Ishikawa (cell line): ENCODE results near the gene CAMTA1.

Experiments
- CEBPB ChIP-seq: IDR thresholded peaks from 2 replicates; pipeline ENCODE4 v1.6.1; 2012
- CREB1 ChIP-seq: IDR thresholded peaks from 2 replicates; pipeline ENCODE4 v1.6.1; 2012; ENCODE audit warnings: low read depth
- EGR1 ChIP-seq: IDR thresholded peaks from 2 replicates; pipeline ENCODE4 v1.6.1; 2012
- EP300 ChIP-seq: IDR thresholded peaks from 2 replicates; pipeline ENCODE4 v1.6.1; 2012; ENCODE audit warnings: borderline replicate concordance
- FOXM1 ChIP-seq: IDR thresholded peaks from 2 replicates; pipeline ENCODE4 v1.6.1; 2012; ENCODE audit warnings: low read depth, borderline replicate concordance
- NFIC ChIP-seq: IDR thresholded peaks from 2 replicates; pipeline ENCODE4 v1.6.1; 2012
- RAD21 ChIP-seq: IDR thresholded peaks from 2 replicates; pipeline ENCODE4 v1.6.1; 2012; ENCODE audit warnings: low read depth
- TAF1 ChIP-seq: IDR thresholded peaks from 2 replicates; pipeline ENCODE4 v1.6.1; 2012; ENCODE audit warnings: low read depth, mild to moderate bottlenecking
- TCF12 ChIP-seq: IDR thresholded peaks from 2 replicates; pipeline ENCODE4 v1.6.1; 2012; ENCODE audit warnings: low read depth
- TEAD4 ChIP-seq: IDR thresholded peaks from 2 replicates; pipeline ENCODE4 v1.6.1; 2012
- USF1 ChIP-seq: IDR thresholded peaks from 2 replicates; pipeline ENCODE4 v1.6.1; 2012
- YY1 ChIP-seq: IDR thresholded peaks from 2 replicates; pipeline ENCODE4 v1.6.1; 2012; ENCODE audit warnings: low read depth
- ZBTB7A ChIP-seq: IDR thresholded peaks from 2 replicates; pipeline ENCODE4 v1.6.1; 2012; ENCODE audit warnings: low read depth
- TF ChIP-seq, protein P1 (sequence below): IDR thresholded peaks from 2 replicates; pipeline ENCODE4 v1.6.1; 2012
- TF ChIP-seq, protein P2 (sequence below): IDR thresholded peaks from 2 replicates; pipeline ENCODE4 v1.6.1; 2012; ENCODE audit warnings: low read depth, mild to moderate bottlenecking

Gene CAMTA1

GRCh38 chr1:7525338-7526063 is 740.2 kb downstream of the CAMTA1 start:
- TF ChIP-seq CREB1 (no peak), USF1 (no peak), EGR1 (no peak), NFIC (no peak), ZBTB7A (no peak), TAF1 (no peak), RAD21 (no peak), FOXM1 (no peak), TCF12 (no peak), TEAD4 (no peak), YY1 (no peak), CEBPB (no peak), EP300 (no peak)
- TF ChIP-seq, protein P1, sequence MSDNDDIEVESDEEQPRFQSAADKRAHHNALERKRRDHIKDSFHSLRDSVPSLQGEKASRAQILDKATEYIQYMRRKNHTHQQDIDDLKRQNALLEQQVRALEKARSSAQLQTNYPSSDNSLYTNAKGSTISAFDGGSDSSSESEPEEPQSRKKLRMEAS, result no peak
- TF ChIP-seq, protein P2, sequence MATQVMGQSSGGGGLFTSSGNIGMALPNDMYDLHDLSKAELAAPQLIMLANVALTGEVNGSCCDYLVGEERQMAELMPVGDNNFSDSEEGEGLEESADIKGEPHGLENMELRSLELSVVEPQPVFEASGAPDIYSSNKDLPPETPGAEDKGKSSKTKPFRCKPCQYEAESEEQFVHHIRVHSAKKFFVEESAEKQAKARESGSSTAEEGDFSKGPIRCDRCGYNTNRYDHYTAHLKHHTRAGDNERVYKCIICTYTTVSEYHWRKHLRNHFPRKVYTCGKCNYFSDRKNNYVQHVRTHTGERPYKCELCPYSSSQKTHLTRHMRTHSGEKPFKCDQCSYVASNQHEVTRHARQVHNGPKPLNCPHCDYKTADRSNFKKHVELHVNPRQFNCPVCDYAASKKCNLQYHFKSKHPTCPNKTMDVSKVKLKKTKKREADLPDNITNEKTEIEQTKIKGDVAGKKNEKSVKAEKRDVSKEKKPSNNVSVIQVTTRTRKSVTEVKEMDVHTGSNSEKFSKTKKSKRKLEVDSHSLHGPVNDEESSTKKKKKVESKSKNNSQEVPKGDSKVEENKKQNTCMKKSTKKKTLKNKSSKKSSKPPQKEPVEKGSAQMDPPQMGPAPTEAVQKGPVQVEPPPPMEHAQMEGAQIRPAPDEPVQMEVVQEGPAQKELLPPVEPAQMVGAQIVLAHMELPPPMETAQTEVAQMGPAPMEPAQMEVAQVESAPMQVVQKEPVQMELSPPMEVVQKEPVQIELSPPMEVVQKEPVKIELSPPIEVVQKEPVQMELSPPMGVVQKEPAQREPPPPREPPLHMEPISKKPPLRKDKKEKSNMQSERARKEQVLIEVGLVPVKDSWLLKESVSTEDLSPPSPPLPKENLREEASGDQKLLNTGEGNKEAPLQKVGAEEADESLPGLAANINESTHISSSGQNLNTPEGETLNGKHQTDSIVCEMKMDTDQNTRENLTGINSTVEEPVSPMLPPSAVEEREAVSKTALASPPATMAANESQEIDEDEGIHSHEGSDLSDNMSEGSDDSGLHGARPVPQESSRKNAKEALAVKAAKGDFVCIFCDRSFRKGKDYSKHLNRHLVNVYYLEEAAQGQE, result no peak

- TF ChIP-seq, protein P2, result no peak
- TF ChIP-seq FOXM1 (no peak), TEAD4 (no peak), RAD21 (no peak), EGR1 (no peak), NFIC (no peak), ZBTB7A (no peak), TCF12 (no peak), EP300 (no peak), USF1 (no peak), TAF1 (no peak), CEBPB (no peak), YY1 (no peak), CREB1 (no peak)
- TF ChIP-seq, protein P1, result no peak
Measured at GRCh38 chr1:7526196-7526866, 741.1 kb downstream of the CAMTA1 start.

DNA sequence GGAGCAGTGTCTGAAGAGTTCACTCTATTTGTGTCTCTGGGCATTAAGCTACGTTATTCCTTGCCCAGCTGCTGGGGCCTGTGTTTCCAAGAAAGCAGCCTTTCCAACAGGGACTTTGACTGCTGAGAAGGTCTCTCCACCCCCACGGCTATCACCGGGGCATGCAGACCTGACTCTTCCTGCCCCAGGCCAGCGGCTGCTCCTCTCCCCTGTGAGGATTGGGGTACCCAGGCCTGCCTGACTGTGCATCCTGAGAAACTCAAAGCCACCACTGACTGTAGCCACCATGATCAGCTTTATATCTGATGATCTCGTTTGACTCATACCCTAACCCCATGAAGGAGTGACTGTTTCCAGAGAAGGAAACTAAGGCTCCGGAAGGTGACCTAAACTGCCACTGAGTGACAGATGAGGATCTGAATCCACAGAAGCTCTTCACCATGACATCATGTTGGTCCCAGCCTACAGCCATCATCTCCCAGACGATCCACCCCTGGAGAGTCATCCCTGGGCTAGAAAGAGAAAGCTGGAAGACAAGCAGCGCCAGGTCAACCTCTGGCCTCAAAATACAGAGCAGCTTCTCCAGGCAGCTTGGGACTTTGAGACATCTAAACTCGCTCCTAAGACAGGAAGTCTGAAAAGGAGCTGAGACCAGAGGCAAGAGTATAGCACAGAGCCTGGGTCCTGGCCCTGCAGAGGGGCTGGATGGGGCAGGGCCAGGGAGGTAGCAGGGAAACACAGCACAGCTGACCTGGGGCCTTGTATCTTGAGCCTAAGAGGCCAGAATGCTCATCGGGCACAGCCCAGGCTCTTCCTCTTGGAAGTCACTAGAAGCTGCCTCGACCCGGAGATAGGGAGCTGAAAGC is 741.8 kb downstream of the CAMTA1 start:
- TF ChIP-seq FOXM1, result no peak
- TF ChIP-seq, protein P1, result no peak
- no peak for TF ChIP-seq CEBPB
- TF ChIP-seq RAD21, result no peak
- TF ChIP-seq ZBTB7A, result no peak
- TF ChIP-seq NFIC, result no peak
- no peak for TF ChIP-seq EP300
- no peak for TF ChIP-seq USF1

GRCh38 chr1:7527733-7528045 is 742.4 kb downstream of the CAMTA1 start:
- TF ChIP-seq, protein P2, result no peak
- TF ChIP-seq TAF1 (no peak), TCF12 (no peak)
